HepG2 (cell line): ENCODE data around the gene SHISA5. TPM values are rescaled to one million over a fixed set of nuclear protein-coding genes. Genes with fewer than 3 reads are reported as not detected.

Source experiments
- GABPB1 ChIP-seq: IDR thresholded peaks from 2 replicates; pipeline ENCODE4 v1.6.1; 2016; ENCODE audit warnings: mild to moderate bottlenecking, missing genetic modification reagents, moderate library complexity, missing compliant biosample characterization
- HHEX ChIP-seq: IDR thresholded peaks from 2 replicates; pipeline ENCODE4 v1.6.1; 2016; ENCODE audit warnings: control low read depth
- HIVEP1 ChIP-seq: sonication (generic); formaldehyde crosslinking; IDR thresholded peaks from 2 replicates; pipeline ENCODE4 v1.4.0; 2020; ENCODE audit warnings: mild to moderate bottlenecking, missing genetic modification reagents
- HNF4A ChIP-seq: sonication (generic); formaldehyde crosslinking; IDR thresholded peaks from 2 replicates; pipeline ENCODE4 v1.4.0; 2020; ENCODE audit warnings: missing genetic modification reagents
- HOMEZ ChIP-seq: IDR thresholded peaks from 2 replicates; pipeline ENCODE4 v1.6.1; 2016; ENCODE audit warnings: low read depth
- HOXA9 ChIP-seq: sonication (generic); formaldehyde crosslinking; IDR thresholded peaks from 2 replicates; pipeline ENCODE4 v1.8.1; 2022; ENCODE audit warnings: missing genetic modification reagents, mild to moderate bottlenecking, moderate library complexity, borderline replicate concordance
- ISL2 ChIP-seq: sonication (generic); formaldehyde crosslinking; IDR thresholded peaks from 2 replicates; pipeline ENCODE4 v1.5.0; 2020; ENCODE audit warnings: missing genetic modification reagents
- MAZ ChIP-seq, 2 experiments: sonication (generic) in 1 of 2; formaldehyde crosslinking in 1 of 2; IDR thresholded peaks; 2 replicates each; pipeline versions ENCODE4 v1.5.0 to v1.6.1; 2012 to 2020; ENCODE audit warnings: low read depth in 2 of 2, mild to moderate bottlenecking in 2 of 2, borderline replicate concordance in 1 of 2, improper control_type of control experiment in 1 of 2, low read length in 1 of 2, missing genetic modification reagents in 1 of 2, moderate library complexity in 1 of 2
- MIER2 ChIP-seq: IDR thresholded peaks from 2 replicates; pipeline ENCODE4 v1.6.1; 2016; ENCODE audit warnings: missing biosample characterization, missing genetic modification reagents
- NAIF1 ChIP-seq: sonication (generic); formaldehyde crosslinking; IDR thresholded peaks from 2 replicates; pipeline ENCODE4 v1.5.0; 2020; ENCODE audit warnings: mild to moderate bottlenecking, missing genetic modification reagents, borderline replicate concordance
- NFIC ChIP-seq: IDR thresholded peaks from 2 replicates; pipeline ENCODE4 v1.6.1; 2012; ENCODE audit warnings: mild to moderate bottlenecking, low read length, inconsistent platforms
- RELA ChIP-seq: sonication (generic); formaldehyde crosslinking; IDR thresholded peaks from 2 replicates; pipeline ENCODE4 v1.4.0; 2020; ENCODE audit warnings: missing genetic modification reagents
- RFX3 ChIP-seq: IDR thresholded peaks from 2 replicates; pipeline ENCODE4 v1.6.1; 2016; ENCODE audit warnings: missing biosample characterization, missing genetic modification reagents
- SATB2 ChIP-seq: sonication (generic); formaldehyde crosslinking; IDR thresholded peaks from 2 replicates; pipeline ENCODE4 v1.5.0; 2020; ENCODE audit warnings: missing genetic modification reagents
- SMYD3 ChIP-seq: sonication (generic); formaldehyde crosslinking; IDR thresholded peaks from 2 replicates; pipeline ENCODE4 v1.8.1; 2023; ENCODE audit warnings: mild to moderate bottlenecking, missing genetic modification reagents
- SNAI1 ChIP-seq: sonication (generic); formaldehyde crosslinking; IDR thresholded peaks from 2 replicates; pipeline ENCODE4 v1.5.0; 2020; ENCODE audit warnings: mild to moderate bottlenecking, missing genetic modification reagents, borderline replicate concordance
- SRY ChIP-seq: sonication (generic); formaldehyde crosslinking; IDR thresholded peaks from 2 replicates; pipeline ENCODE4 v1.8.0; 2022; ENCODE audit warnings: mild to moderate bottlenecking, missing genetic modification reagents
- TBP ChIP-seq: sonication (generic); formaldehyde crosslinking; IDR thresholded peaks from 2 replicates; pipeline ENCODE4 v1.5.0; 2020; ENCODE audit warnings: missing genetic modification reagents
- TCF12 ChIP-seq, 2 experiments: fragments of 450-650 bp in 1 of 2; sonication (generic) in 1 of 2; formaldehyde crosslinking in 1 of 2; IDR thresholded peaks; 2 replicates each; pipeline versions ENCODE4 v1.6.1 to v1.8.0; 2017 to 2022; ENCODE audit warnings: antibody characterized with exemption in 1 of 2, mild to moderate bottlenecking in 1 of 2, missing genetic modification reagents in 1 of 2, moderate library complexity in 1 of 2
- THAP8 ChIP-seq: sonication (generic); formaldehyde crosslinking; IDR thresholded peaks from 2 replicates; pipeline ENCODE4 v1.5.1; 2020; ENCODE audit warnings: missing genetic modification reagents, mild to moderate bottlenecking, borderline replicate concordance
- ZFP36L1 ChIP-seq: sonication (generic); formaldehyde crosslinking; IDR thresholded peaks from 2 replicates; pipeline ENCODE4 v1.8.0; 2022; ENCODE audit warnings: mild to moderate bottlenecking, missing genetic modification reagents, moderate library complexity
- ZFX ChIP-seq: sonication (generic); formaldehyde crosslinking; IDR thresholded peaks from 2 replicates; pipeline ENCODE4 v1.4.0; 2020; ENCODE audit warnings: mild to moderate bottlenecking, low read depth, missing genetic modification reagents, moderate library complexity
- ZNF460 ChIP-seq: sonication (generic); formaldehyde crosslinking; IDR thresholded peaks from 2 replicates; pipeline ENCODE4 v1.5.1; 2020; ENCODE audit warnings: missing genetic modification reagents, mild to moderate bottlenecking, borderline replicate concordance
- ZNF619 ChIP-seq: sonication (generic); formaldehyde crosslinking; IDR thresholded peaks from 2 replicates; pipeline ENCODE4 v1.4.0; 2020; ENCODE audit warnings: mild to moderate bottlenecking, missing genetic modification reagents
- ZNF629 ChIP-seq: sonication (generic); formaldehyde crosslinking; conservative IDR thresholded peaks from 2 replicates; pipeline ENCODE4 v1.5.0; 2020; ENCODE audit warnings: missing genetic modification reagents
- ZNF772 ChIP-seq: sonication (generic); formaldehyde crosslinking; IDR thresholded peaks from 2 replicates; pipeline ENCODE4 v1.5.0; 2020; ENCODE audit warnings: mild to moderate bottlenecking, missing genetic modification reagents
- ZSCAN12 ChIP-seq: sonication (generic); formaldehyde crosslinking; IDR thresholded peaks from 2 replicates; pipeline ENCODE4 v1.9.0; 2021; ENCODE audit warnings: mild to moderate bottlenecking, missing genetic modification reagents
- polyA plus RNA-seq, 8 experiments: library from polyadenylated mRNA; depleted of rRNA in 3 of 8; stranded (reverse) in 7 of 8; unstranded in 1 of 8; fragments of >200 nt; fragmentation: Illumina TruSeq in 4 of 8; extraction: Trizol in 4 of 8; gene quantifications; 2 replicates each; pipeline versions ENCODE4 v1.2.1 to v1.2.3, GENCODE V29; 2011 to 2016; ENCODE audit warnings: low read depth in 4 of 8, missing spikeins in 1 of 8, mixed read lengths in 1 of 8; ENCODE audit not compliant: insufficient read depth in 1 of 8
- total RNA-seq, 5 experiments: library from RNA; depleted of rRNA; stranded (reverse); fragments of >200 nt; fragmentation: Illumina TruSeq; extraction: Trizol; gene quantifications; 2 replicates each; pipeline ENCODE4 v1.2.3, GENCODE V29; 2016; ENCODE audit warnings: low read depth in 1 of 5

SHISA5 gene
- total and polyA plus RNA-seq, 2 of the 13 experiments (the other 11 are each of a cell fraction or from before 2014, with no cell fraction given): 75.8 to 91.4 TPM

GRCh38 chr3:48429960-48430707 lies 73.8 kb downstream of the SHISA5 start, which contains the start of gene PLXNB1 (continued):
- TF ChIP-seq TCF12 (IDR thresholded peaks at IDR 0.05) (no peak), TCF12 (CRISPR knock-in tag; IDR thresholded peaks at IDR 0.05) (peak; percentile 97), RFX3 (CRISPR knock-in tag) (no peak; the same call in 1 of the 2 replicates), SNAI1 (CRISPR knock-in tag) (peak; percentile 66; the same call in 1 of the 2 replicates), HOXA9 (CRISPR knock-in tag) (peak; percentile 45; the same call in 1 of the 2 replicates), HOMEZ (peak; percentile 74; the same call in 1 of the 2 replicates), GABPB1 (peak; percentile 90), ZNF629 (CRISPR knock-in tag) (peak; percentile 59), ZNF619 (CRISPR knock-in tag) (peak; percentile 69; the same call in 1 of the 2 replicates), ISL2 (CRISPR knock-in tag) (peak; percentile 84), SATB2 (CRISPR knock-in tag) (no peak), ZNF460 (CRISPR knock-in tag) (peak; percentile 44; the same call in 1 of the 2 replicates), THAP8 (CRISPR knock-in tag) (no peak), SRY (peak; percentile 77; the same call in 1 of the 2 replicates), ZFP36L1 (CRISPR knock-in tag) (0 out of 2 replicates have a peak, but pooled peaks have one; percentile 64), NAIF1 (CRISPR knock-in tag) (no peak; the same call in 1 of the 2 replicates), HIVEP1 (CRISPR knock-in tag) (peak; percentile 99), ZFX (CRISPR knock-in tag) (peak; percentile 69; the same call in 1 of the 2 replicates), TBP (CRISPR knock-in tag) (no peak), RELA (CRISPR knock-in tag) (no peak; the same call in 1 of the 2 replicates), MIER2 (CRISPR knock-in tag) (no peak), MAZ (IDR thresholded peaks at IDR 0.05; ENCODE audit: borderline replicate concordance, low read depth, low read length) (peak; percentile 100), MAZ (CRISPR knock-in tag; IDR thresholded peaks at IDR 0.05; ENCODE audit: low read depth) (peak; percentile 100), ZSCAN12 (CRISPR knock-in tag) (no peak), SMYD3 (CRISPR knock-in tag) (no peak), ZNF772 (CRISPR knock-in tag) (0 out of 2 replicates have a peak, but pooled peaks have one; percentile 88), HNF4A (CRISPR knock-in tag) (peak; percentile 98), HHEX (peak; percentile 58; the same call in 1 of the 2 replicates), NFIC (no peak)
